Measurements from ENCODE around the gene RNF111. TPM values are rescaled to one million over a fixed set of nuclear protein-coding genes. Genes with fewer than 3 reads are reported as not detected.

Gene RNF111
- total RNA-seq (8.0 TPM), polyA plus RNA-seq (18.3 TPM)
- long read RNA-seq, donor 1: 0 reads
- long read RNA-seq, donor 2: 0 reads
- long read RNA-seq, donor 3, partial matches to known transcripts: 274 of 274 reads
- long read RNA-seq, donor 3, other reads (novel, unspliced or antisense): 0 of 274 reads
- long read RNA-seq, donor 4, partial matches to known transcripts: 212 of 212 reads
- long read RNA-seq, donor 4, other reads (novel, unspliced or antisense): 0 of 212 reads
- long read RNA-seq, donor 5, partial matches to known transcripts: 207 of 208 reads
- long read RNA-seq, donor 5, other reads (novel, unspliced or antisense): 0 of 208 reads
- long read RNA-seq, donor 6, full-length matches to known transcripts: 3 of 109 reads
- long read RNA-seq, donor 6, partial matches to known transcripts: 106 of 109 reads
- long read RNA-seq, donor 6, other reads (novel, unspliced or antisense): 0 of 109 reads
- long read RNA-seq, donor 7: 0 reads
- long read RNA-seq, donor 8, partial matches to known transcripts: 25 of 26 reads
- long read RNA-seq, donor 8, other reads (novel, unspliced or antisense): 0 of 26 reads
- long read RNA-seq, donor 9, partial matches to known transcripts: 115 of 115 reads
- long read RNA-seq, donor 9, other reads (novel, unspliced or antisense): 0 of 115 reads
- long read RNA-seq, donor 10, partial matches to known transcripts: 132 of 132 reads
- long read RNA-seq, donor 10, other reads (novel, unspliced or antisense): 0 of 132 reads

DNA sequence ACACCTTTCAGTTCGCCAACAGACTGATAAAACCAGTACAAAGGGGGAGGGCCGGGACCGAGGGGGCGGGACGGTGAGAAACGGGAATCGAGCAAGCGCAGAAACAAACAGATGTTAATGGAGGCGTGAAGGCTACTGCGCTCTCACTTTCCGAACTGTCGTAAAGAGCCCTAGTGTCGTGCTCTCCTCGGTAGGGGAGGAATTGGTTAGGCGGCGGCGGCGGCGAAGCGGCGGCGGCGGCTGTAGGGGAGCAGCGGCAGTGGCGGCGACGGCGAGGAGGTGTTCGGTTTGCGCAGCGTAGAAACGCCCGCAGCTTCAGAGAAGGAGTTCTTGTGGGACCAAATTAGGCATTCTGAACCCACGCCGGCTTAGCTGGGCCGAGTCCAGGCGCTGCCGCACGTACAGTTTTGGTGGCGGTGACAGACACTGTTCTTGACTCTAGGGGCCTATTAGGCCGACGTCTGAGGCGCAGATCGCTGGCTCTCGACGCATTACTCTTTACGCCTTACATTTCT lies at the start of gene RNF111:
Gene RNF111, plus strand, starts transcription at position 173 of the 515 bp plus-strand sequence. CDS start 43,160 bp downstream, outside the sequence.
- Histone ChIP-seq H3K4me1 (ENCODE audit: control insufficient read depth in 2 of 2, insufficient read depth in 2 of 2, low read length in 2 of 2) (no peaks in the 10 kb centered on the region), H3K27ac (ENCODE audit: low read depth in 1 of 2, low read length in 1 of 2) (peak within 1 kb of the TSS; percentile 83 to 87), H3K9me3 (ENCODE audit: control insufficient read depth in 2 of 2, insufficient read depth in 1 of 2, low read length in 1 of 2) (no peaks in the 10 kb centered on the region), H3K4me3 (ENCODE audit: low read length in 2 of 2) (peak within 1 kb of the TSS; percentile 91 to 97), H3K27me3 (ENCODE audit: control insufficient read depth in 2 of 2, insufficient read depth in 1 of 2, low read length in 1 of 2) (no peaks in the 10 kb centered on the region), H3K36me3 (ENCODE audit: control insufficient read depth in 2 of 2, insufficient read depth in 2 of 2, low read length in 1 of 2) (peaks cover 10 to 16% of the 10 kb centered on the region in 2 donors)
- DNase-seq (ENCODE audit: low read depth in 6 of 9, low spot score in 9 of 9): peak; percentile 74 to 96 (median 90)
- WGBS: under 1% methylated on average over 47 of the region's 47 CpGs

DNA sequence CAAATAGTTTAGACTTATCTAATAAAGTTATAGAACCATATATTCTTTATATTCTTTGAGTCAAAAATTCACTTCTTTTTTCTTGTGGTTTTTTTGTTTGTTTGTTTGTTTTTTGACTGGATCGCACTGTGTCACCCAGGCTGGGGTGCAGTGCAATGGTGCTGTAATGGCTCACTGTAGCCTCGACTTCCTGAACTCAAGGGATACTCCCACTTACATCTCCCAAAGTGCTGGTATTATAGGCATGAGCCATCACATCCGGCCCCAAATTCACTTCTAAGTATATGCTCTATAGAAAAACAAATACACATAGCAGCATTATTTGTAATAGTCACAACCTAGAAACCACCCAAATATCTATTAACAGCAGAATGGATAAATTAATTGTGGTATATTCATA lies 40.3 kb upstream of the RNF111 start:
- H3K27ac ChIP-seq (ENCODE audit: low read depth in 1 of 2, low read length in 1 of 2): no peak overlapping the region
- H3K36me3 ChIP-seq (ENCODE audit: control insufficient read depth in 2 of 2, insufficient read depth in 2 of 2, low read length in 1 of 2): no peaks in the 10 kb centered on the region
- no peak for DNase-seq (ENCODE audit: low read depth in 6 of 9, low spot score in 9 of 9)
- peaks cover 0 to 2% of the 10 kb centered on the region in 2 donors for H3K4me1 ChIP-seq (ENCODE audit: control insufficient read depth in 2 of 2, insufficient read depth in 2 of 2, low read length in 2 of 2)
- H3K4me3 ChIP-seq (ENCODE audit: low read length in 2 of 2): no peak overlapping the region
- H3K27me3 ChIP-seq (ENCODE audit: control insufficient read depth in 2 of 2, insufficient read depth in 1 of 2, low read length in 1 of 2): no peaks in the 10 kb centered on the region
- 94% methylated on average over 3 of the region's 3 CpGs for WGBS
- H3K9me3 ChIP-seq (ENCODE audit: control insufficient read depth in 2 of 2, insufficient read depth in 1 of 2, low read length in 1 of 2): no peaks in the 10 kb centered on the region

DNA sequence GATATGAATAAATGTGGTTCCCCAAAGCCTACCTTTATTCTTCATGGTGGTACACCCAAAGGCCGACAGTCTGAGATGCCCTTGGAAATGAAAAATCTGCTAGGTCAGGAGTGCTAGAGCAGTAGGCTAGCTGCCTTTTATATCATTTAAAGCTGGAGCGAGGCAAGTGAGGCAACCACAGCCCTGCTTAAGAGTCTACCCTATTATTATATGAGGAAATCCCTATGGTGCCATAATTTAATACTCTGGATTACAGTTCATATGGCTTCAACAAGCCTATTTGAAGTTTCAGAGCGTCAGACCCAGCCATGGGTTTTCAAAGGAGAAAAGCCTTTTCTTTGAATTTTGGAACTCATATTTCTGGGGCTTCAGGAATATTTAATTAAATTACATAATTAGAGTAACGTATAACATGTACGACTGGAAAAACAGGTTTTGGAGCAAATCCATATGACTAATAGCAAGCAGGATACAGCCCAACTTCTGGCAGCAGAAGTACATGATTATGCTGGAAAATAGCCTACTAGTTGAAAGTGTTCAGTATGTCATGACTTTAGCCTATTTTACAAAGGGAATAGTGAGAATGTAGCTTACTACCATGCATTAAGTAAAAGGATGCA lies 36.0 kb upstream of the RNF111 start:
- DNase-seq (ENCODE audit: low read depth in 6 of 9, low spot score in 9 of 9): no peak
- H3K27ac ChIP-seq (ENCODE audit: low read depth in 1 of 2, low read length in 1 of 2): no peak overlapping the region
- no peak overlapping the region for H3K4me3 ChIP-seq (ENCODE audit: low read length in 2 of 2)

DNA sequence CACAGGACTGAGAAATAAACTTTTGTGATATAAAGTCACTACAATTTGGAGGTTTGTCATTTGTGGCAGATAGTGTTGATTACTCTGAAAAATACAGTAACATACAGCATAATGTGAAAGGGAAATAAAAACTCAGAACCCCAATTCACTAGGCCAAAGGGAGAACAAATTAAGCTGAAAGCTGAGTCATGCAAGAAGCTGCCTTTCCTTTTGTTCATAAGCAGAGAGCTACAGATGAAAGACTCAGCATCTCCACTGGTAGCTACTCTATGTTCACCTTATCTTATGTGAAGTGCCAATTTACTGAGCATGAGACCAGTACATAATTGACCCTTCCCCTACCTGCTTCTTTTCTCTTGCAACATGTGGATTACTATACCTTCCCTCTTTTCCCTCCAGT lies 34.7 kb upstream of the RNF111 start:
- DNase-seq (ENCODE audit: low read depth in 6 of 9, low spot score in 9 of 9): no peak
- no peak overlapping the region for H3K27ac ChIP-seq (ENCODE audit: low read depth in 1 of 2, low read length in 1 of 2)
- H3K4me1 ChIP-seq (ENCODE audit: control insufficient read depth in 2 of 2, insufficient read depth in 2 of 2, low read length in 2 of 2): peaks cover 0 to 3% of the 10 kb centered on the region in 2 donors
- no peaks in the 10 kb centered on the region for H3K9me3 ChIP-seq (ENCODE audit: control insufficient read depth in 2 of 2, insufficient read depth in 1 of 2, low read length in 1 of 2)
- no peaks in the 10 kb centered on the region for H3K36me3 ChIP-seq (ENCODE audit: control insufficient read depth in 2 of 2, insufficient read depth in 2 of 2, low read length in 1 of 2)
- no peak overlapping the region for H3K4me3 ChIP-seq (ENCODE audit: low read length in 2 of 2)
- H3K27me3 ChIP-seq (ENCODE audit: control insufficient read depth in 2 of 2, insufficient read depth in 1 of 2, low read length in 1 of 2): no peaks in the 10 kb centered on the region

More for the DNA sequence above, 36.0 kb upstream of the RNF111 start:
- Histone ChIP-seq H3K9me3 (ENCODE audit: control insufficient read depth in 2 of 2, insufficient read depth in 1 of 2, low read length in 1 of 2) (no peaks in the 10 kb centered on the region), H3K36me3 (ENCODE audit: control insufficient read depth in 2 of 2, insufficient read depth in 2 of 2, low read length in 1 of 2) (no peaks in the 10 kb centered on the region), H3K27me3 (ENCODE audit: control insufficient read depth in 2 of 2, insufficient read depth in 1 of 2, low read length in 1 of 2) (no peaks in the 10 kb centered on the region), H3K4me1 (ENCODE audit: control insufficient read depth in 2 of 2, insufficient read depth in 2 of 2, low read length in 2 of 2) (peaks cover 0 to 3% of the 10 kb centered on the region in 2 donors)
- 95% methylated on average over 5 of the region's 5 CpGs for WGBS

DNA sequence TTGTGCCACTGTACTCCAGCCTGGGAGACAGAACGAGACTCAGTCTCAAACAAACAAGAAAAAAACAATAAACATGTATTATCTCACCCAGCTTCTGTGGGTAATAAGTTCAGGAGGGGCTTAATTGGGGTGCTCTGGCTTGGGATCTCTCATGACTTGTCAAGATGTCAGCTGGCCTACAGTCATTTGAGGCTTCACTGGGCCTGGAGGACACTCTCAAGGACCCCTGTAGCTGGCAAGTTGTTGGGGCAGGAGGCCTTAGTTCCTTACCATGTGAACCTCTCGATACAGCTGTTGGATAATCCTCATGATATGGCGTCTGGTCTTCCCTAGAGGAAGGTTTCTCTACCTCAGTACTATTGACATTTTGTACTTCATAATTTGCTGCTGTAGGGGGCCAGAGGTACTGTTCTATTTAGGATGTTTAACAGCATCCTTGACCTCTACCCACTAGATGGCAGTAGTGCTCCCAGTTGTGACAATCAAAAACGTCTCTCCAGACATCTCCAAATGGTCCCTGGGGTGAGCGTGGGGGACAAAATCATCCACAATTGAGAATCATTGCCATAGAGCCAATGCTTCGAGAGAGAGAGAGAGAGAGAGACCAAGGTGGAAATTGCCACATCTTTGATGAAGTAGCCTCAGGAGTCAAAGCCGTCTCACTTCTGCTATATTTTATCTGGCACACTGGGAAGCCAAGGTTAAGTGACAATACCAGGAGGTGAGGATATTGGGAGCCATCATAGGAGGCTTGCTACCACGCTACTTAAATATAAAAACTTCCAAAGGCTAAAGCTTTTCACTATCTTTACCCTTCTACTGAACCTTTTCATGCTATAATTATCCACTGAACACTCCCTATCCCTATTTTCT lies 30.1 kb upstream of the RNF111 start:
- Histone ChIP-seq H3K27me3 (ENCODE audit: control insufficient read depth in 2 of 2, insufficient read depth in 1 of 2, low read length in 1 of 2) (no peaks in the 10 kb centered on the region), H3K27ac (ENCODE audit: low read depth in 1 of 2, low read length in 1 of 2) (no peak overlapping the region), H3K36me3 (ENCODE audit: control insufficient read depth in 2 of 2, insufficient read depth in 2 of 2, low read length in 1 of 2) (no peaks in the 10 kb centered on the region), H3K4me1 (ENCODE audit: control insufficient read depth in 2 of 2, insufficient read depth in 2 of 2, low read length in 2 of 2) (no peaks in the 10 kb centered on the region), H3K9me3 (ENCODE audit: control insufficient read depth in 2 of 2, insufficient read depth in 1 of 2, low read length in 1 of 2) (no peaks in the 10 kb centered on the region), H3K4me3 (ENCODE audit: low read length in 2 of 2) (no peak overlapping the region)
- DNase-seq (ENCODE audit: low read depth in 6 of 9, low spot score in 9 of 9): peak in 8 of 9 donors; percentile 40 to 85 (median 71)
- WGBS: 30% methylated on average over 8 of the region's 8 CpGs

DNA sequence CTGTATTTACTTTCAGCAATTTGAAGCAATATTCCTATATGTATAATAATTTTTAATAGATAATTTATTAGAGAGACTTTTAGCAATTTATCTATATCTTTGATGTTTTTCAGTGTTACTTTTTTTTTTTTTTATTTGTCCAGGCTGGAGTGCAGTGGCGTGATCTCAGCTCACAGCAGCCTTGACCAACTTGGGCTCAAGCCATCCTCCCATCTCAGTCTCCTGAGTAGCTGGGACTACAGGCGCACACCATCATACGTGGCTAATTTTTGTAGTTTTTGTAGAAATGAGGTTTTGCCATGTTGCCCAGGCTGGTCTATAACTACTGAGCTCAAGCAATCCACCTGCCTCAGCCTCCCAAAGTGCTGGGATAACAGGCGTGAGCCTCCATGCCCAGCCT lies 28.7 kb upstream of the RNF111 start:
- Histone ChIP-seq H3K9me3 (ENCODE audit: control insufficient read depth in 2 of 2, insufficient read depth in 1 of 2, low read length in 1 of 2) (no peaks in the 10 kb centered on the region), H3K36me3 (ENCODE audit: control insufficient read depth in 2 of 2, insufficient read depth in 2 of 2, low read length in 1 of 2) (no peaks in the 10 kb centered on the region), H3K4me1 (ENCODE audit: control insufficient read depth in 2 of 2, insufficient read depth in 2 of 2, low read length in 2 of 2) (no peaks in the 10 kb centered on the region), H3K27me3 (ENCODE audit: control insufficient read depth in 2 of 2, insufficient read depth in 1 of 2, low read length in 1 of 2) (no peaks in the 10 kb centered on the region), H3K4me3 (ENCODE audit: low read length in 2 of 2) (no peak overlapping the region), H3K27ac (ENCODE audit: low read depth in 1 of 2, low read length in 1 of 2) (no peak overlapping the region)
- 97% methylated on average over 4 of the region's 4 CpGs for WGBS
- no peak for DNase-seq (ENCODE audit: low read depth in 6 of 9, low spot score in 9 of 9)

DNA sequence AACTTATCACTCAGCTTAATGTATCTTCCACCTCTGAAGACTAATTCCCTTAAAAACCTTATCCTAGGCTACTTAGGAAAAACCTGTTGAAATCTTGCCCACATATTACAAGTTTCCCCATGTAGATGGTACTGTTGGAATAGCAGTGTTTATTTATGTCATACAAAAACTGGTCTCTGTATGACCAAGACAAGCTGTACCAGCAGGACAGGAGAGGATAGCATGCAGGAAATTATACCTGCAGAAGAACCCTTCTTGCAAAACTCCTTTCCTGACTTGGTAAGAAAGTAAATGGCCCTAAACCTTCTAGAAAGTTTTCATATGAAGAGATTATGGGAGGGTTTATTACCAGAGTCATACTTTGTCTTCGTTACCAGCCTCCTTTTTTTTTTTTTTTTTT lies 25.3 kb upstream of the RNF111 start:
- H3K27ac ChIP-seq (ENCODE audit: low read depth in 1 of 2, low read length in 1 of 2): no peak overlapping the region
- H3K27me3 ChIP-seq (ENCODE audit: control insufficient read depth in 2 of 2, insufficient read depth in 1 of 2, low read length in 1 of 2): no peaks in the 10 kb centered on the region
- H3K9me3 ChIP-seq (ENCODE audit: control insufficient read depth in 2 of 2, insufficient read depth in 1 of 2, low read length in 1 of 2): no peaks in the 10 kb centered on the region
- 94% methylated on average over 1 of the region's 1 CpG for WGBS
- H3K36me3 ChIP-seq (ENCODE audit: control insufficient read depth in 2 of 2, insufficient read depth in 2 of 2, low read length in 1 of 2): no peaks in the 10 kb centered on the region
- no peaks in the 10 kb centered on the region for H3K4me1 ChIP-seq (ENCODE audit: control insufficient read depth in 2 of 2, insufficient read depth in 2 of 2, low read length in 2 of 2)
- DNase-seq (ENCODE audit: low read depth in 6 of 9, low spot score in 9 of 9): no peak
- H3K4me3 ChIP-seq (ENCODE audit: low read length in 2 of 2): no peak overlapping the region

DNA sequence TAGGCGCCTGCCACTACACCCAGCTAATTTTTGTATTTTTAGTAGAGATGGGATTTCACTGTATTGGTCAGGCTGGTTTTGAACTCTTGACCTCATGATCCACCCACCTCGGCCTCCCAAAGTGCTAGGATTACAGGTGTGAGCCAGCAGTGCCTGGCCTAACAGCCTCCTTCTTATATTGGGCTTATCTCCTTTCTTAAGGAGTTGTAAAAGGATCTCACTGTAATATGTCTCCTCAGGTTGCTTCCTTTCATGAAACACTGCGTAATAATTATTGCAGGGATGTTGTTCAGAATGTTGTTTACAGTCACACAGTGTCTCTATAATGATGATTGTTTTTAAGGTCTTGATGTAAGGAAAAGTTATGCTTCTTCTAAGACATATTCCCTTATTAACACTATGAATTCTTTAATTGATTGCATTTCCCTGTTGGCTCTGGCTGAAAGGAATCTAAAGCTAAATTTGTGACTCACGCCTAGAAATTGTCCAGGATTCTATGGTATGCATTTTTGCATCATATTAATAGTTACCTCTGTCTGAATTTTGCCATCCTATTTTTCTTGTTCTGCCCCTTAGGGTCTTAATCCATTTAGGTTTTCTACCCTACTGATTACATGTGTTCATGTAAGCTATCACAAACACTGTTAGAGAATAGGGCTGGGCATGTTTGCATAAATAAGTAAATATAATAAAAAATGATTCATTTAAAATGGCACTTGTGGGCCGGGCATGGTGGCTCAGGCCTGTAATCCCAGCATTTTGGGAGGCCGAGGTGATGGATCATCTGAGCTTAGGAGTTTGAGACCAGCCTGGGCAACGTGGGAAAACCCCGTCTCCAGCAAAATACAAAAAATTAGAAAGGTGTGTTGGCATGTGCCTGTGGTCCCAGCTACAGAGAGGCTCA lies 24.5 kb upstream of the RNF111 start:
- H3K4me3 ChIP-seq (ENCODE audit: low read length in 2 of 2): no peak overlapping the region
- H3K9me3 ChIP-seq (ENCODE audit: control insufficient read depth in 2 of 2, insufficient read depth in 1 of 2, low read length in 1 of 2): no peaks in the 10 kb centered on the region
- H3K36me3 ChIP-seq (ENCODE audit: control insufficient read depth in 2 of 2, insufficient read depth in 2 of 2, low read length in 1 of 2): no peaks in the 10 kb centered on the region
- H3K4me1 ChIP-seq (ENCODE audit: control insufficient read depth in 2 of 2, insufficient read depth in 2 of 2, low read length in 2 of 2): no peaks in the 10 kb centered on the region
- no peak for DNase-seq (ENCODE audit: low read depth in 6 of 9, low spot score in 9 of 9)
- WGBS: 97% methylated on average over 8 of the region's 8 CpGs
- H3K27me3 ChIP-seq (ENCODE audit: control insufficient read depth in 2 of 2, insufficient read depth in 1 of 2, low read length in 1 of 2): no peaks in the 10 kb centered on the region
- H3K27ac ChIP-seq (ENCODE audit: low read depth in 1 of 2, low read length in 1 of 2): no peak overlapping the region
